SK-N-SH (cell line): ENCODE results near the gene SH3BP4. TPM values are rescaled to one million over a fixed set of nuclear protein-coding genes. Genes with fewer than 3 reads are reported as not detected.

Experiments
- CTCF ChIA-PET: fragments of 300-600, 350-600 bp; formaldehyde crosslinking; extraction: SDS; loops from one replicate; lab custom pipeline; 2021; lab: Yijun Ruan, JAX
- POLR2A ChIA-PET: fragments of 350-600 bp; sonication (Branson Sonifier 250); formaldehyde crosslinking; extraction: SDS; loops from one replicate; lab custom pipeline; 2020; ENCODE audit warnings: antibody characterized with exemption, inconsistent platforms; lab: Yijun Ruan, JAX
- DNase-seq: peaks from one replicate; pipeline ENCODE4 v3.0.0; 2012
- H2AFZ ChIP-seq: fragments of 200-600 bp; sonication (generic); 2 replicates; pipeline ENCODE4 v1.8.1; 2016; ENCODE audit warnings: antibody characterized with exemption, mild to moderate bottlenecking, low read depth
- H3F3A ChIP-seq: fragments of 200-600 bp; sonication (generic); replicated peaks from 2 replicates; pipeline ENCODE3; 2016; ENCODE audit warnings: antibody characterized with exemption, mild to moderate bottlenecking; ENCODE audit not compliant: insufficient read depth
- H3K27ac ChIP-seq, 2 experiments: fragments of 200-500 bp in 1 of 2; fragments of 200-600 bp in 1 of 2; sonication (Bioruptor generic) in 1 of 2; sonication (generic), shearing (Covaris generic) in 1 of 2; 2 replicates each; pipeline versions ENCODE4 v1.5.1 to v1.6.1; 2014 to 2016; ENCODE audit warnings: low read depth in 2 of 2, inconsistent platforms in 1 of 2, low read length in 1 of 2, mild to moderate bottlenecking in 1 of 2, mixed read lengths in 1 of 2
- H3K27me3 ChIP-seq: fragments of 200-600 bp; sonication (generic), shearing (Covaris generic); 2 replicates; pipeline ENCODE4 v1.6.1; 2016; ENCODE audit warnings: mixed run types; ENCODE audit not compliant: insufficient read depth
- H3K36me3 ChIP-seq, 2 experiments: fragments of 200-500 bp in 1 of 2; fragments of 200-600 bp in 1 of 2; sonication (Bioruptor generic) in 1 of 2; sonication (generic) in 1 of 2; replicated peaks in 1 of 2; 2 replicates each; pipeline versions ENCODE3 to v1.5.1; 2014 to 2016; ENCODE audit warnings: low read length in 1 of 2, mild to moderate bottlenecking in 1 of 2; ENCODE audit not compliant: insufficient read depth in 2 of 2, control insufficient read depth in 1 of 2
- H3K4me1 ChIP-seq, 2 experiments: fragments of 200-500 bp in 1 of 2; fragments of 200-600 bp in 1 of 2; sonication (Bioruptor generic) in 1 of 2; sonication (generic), shearing (Covaris generic) in 1 of 2; 2 replicates each; pipeline versions ENCODE4 v1.5.1 to v1.6.1; 2014 to 2016; ENCODE audit warnings: low read depth in 1 of 2, low read length in 1 of 2, mixed run types in 1 of 2; ENCODE audit not compliant: insufficient read depth in 2 of 2, control insufficient read depth in 1 of 2
- H3K4me2 ChIP-seq: fragments of 200-600 bp; sonication (generic), shearing (Covaris generic); 2 replicates; pipeline ENCODE4 v1.6.1; 2017; ENCODE audit warnings: mixed run types
- H3K4me3 ChIP-seq, 2 experiments: fragments of 200-500 bp in 1 of 2; fragments of 200-600 bp in 1 of 2; sonication (Bioruptor generic) in 1 of 2; sonication (generic), shearing (Covaris generic) in 1 of 2; 2 replicates each; pipeline versions ENCODE4 v1.5.1 to v1.8.1; 2014 to 2016; ENCODE audit warnings: low read depth in 2 of 2, inconsistent platforms in 1 of 2, low read length in 1 of 2, mild to moderate bottlenecking in 1 of 2, mixed read lengths in 1 of 2, moderate library complexity in 1 of 2
- H3K79me2 ChIP-seq: fragments of 200-600 bp; sonication (generic); 2 replicates; pipeline ENCODE4 v1.8.1; 2017; ENCODE audit warnings: mild to moderate bottlenecking; ENCODE audit not compliant: insufficient read depth
- H3K9ac ChIP-seq: fragments of 200-600 bp; sonication (generic); 2 replicates; pipeline ENCODE4 v1.6.1; 2017; ENCODE audit warnings: mixed run types
- H3K9me2 ChIP-seq: fragments of 200-600 bp; sonication (generic); 2 replicates; pipeline ENCODE4 v1.6.1; 2017; ENCODE audit warnings: mixed run types
- H3K9me3 ChIP-seq: fragments of 200-600 bp; sonication (generic); 2 replicates; pipeline ENCODE4 v1.6.1; 2017; ENCODE audit warnings: mixed run types, mild to moderate bottlenecking, moderate library complexity
- H4K20me1 ChIP-seq: fragments of 200-600 bp; sonication (generic); 2 replicates; pipeline ENCODE4 v1.6.1; 2017; ENCODE audit warnings: mild to moderate bottlenecking, mixed run types; ENCODE audit not compliant: insufficient read depth
- JUND ChIP-seq: IDR thresholded peaks from 2 replicates; pipeline ENCODE4 v1.4.0; 2012
- NFIC ChIP-seq: IDR thresholded peaks from 2 replicates; pipeline ENCODE4 v1.4.0; 2012; ENCODE audit warnings: borderline replicate concordance
- NRF1 ChIP-seq: IDR thresholded peaks from 2 replicates; pipeline ENCODE4 v1.6.1; 2012; ENCODE audit warnings: low read depth, mild to moderate bottlenecking, low read length
- TCF12 ChIP-seq: IDR thresholded peaks from 2 replicates; pipeline ENCODE4 v1.4.0; 2012
- WGBS: methylation state at CpG from one replicate; pipeline ENCODE4 v1.1.6; 2017; ENCODE audit warnings: low lambda C conversion rate; 5-methylcytosine and 5-hydroxymethylcytosine counted together
- polyA plus RNA-seq, 3 experiments: library from polyadenylated mRNA; depleted of rRNA; stranded (reverse); fragments of >200 nt; gene quantifications; 2 replicates each; pipeline ENCODE4 v1.2.3, GENCODE V29; 2012

SH3BP4 gene
- polyA plus RNA-seq, 1 of the 3 experiments (the other 2 are of a cell fraction): 27.7 TPM

DNA sequence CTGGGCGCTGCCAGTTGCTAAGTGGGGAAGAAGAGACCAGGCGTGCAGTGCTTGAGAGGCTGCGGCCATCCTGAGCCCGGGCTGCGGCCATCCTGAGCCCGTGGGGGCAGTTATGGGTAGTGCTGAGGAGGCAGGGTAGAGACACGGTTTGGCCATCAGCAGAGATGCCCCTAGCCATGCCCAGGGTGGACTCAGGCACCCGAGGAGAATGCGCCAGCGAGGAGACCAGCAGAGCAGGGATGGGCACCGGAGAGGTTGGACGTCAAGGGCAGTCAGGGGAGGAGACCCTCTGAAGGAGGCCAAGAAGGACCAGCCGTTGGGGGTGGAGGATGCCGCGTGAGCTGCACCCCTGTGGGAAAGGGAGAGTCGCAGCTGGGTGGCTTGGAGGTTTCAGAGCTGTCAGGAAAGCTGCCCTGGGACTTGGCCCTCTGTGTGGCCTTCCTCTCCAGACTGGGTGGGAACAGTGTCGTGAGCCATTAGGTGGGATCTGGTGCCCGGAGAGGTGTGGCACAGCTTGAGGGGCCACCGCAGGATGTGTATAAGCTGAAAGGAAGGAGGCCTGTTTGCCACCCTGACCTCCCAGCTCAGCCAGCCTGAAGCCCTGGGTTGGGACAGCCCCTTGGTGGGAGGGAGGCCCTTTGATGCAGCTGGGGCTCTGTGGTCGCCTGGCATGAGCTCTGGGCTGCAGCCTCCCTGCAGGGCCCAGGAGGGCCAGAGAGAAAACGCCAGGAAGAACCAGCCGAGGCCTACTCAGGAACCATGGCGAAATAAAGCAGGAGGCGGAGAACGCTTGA lies 56.0 kb downstream of the SH3BP4 start:
- no peak overlapping the region for H3K4me2 ChIP-seq
- CTCF ChIA-PET: interaction anchor here (0.6 to 2.9 kb wide), 6 partner anchors 28 to 463 kb away, joined by 3 to 13 read pairs (median 4); no protein-coding TSS in a partner anchor
- H4K20me1 ChIP-seq: peaks cover 40% of the 10 kb centered on the region
- peaks cover 4% of the 10 kb centered on the region for H3F3A ChIP-seq
- no peak overlapping the region; a peak in 1 of 4 replicates for H3K27ac ChIP-seq
- TF ChIP-seq NRF1: no peak
- H3K36me3 ChIP-seq: peaks cover 6 to 8% of the 10 kb centered on the region in 2 experiments
- H3K4me1 ChIP-seq: peaks cover 0 to 58% of the 10 kb centered on the region in 2 experiments; a peak in 1 of 4 replicates
- POLR2A ChIA-PET: no interaction called here
- H3K4me3 ChIP-seq: no peak overlapping the region
- WGBS: 96% methylated on average over 23 of the region's 25 CpGs
- no peaks in the 10 kb centered on the region for H3K27me3 ChIP-seq
- H3K9me3 ChIP-seq: no peaks in the 10 kb centered on the region
- DNase-seq: no peak
- H3K9me2 ChIP-seq: no peaks in the 10 kb centered on the region
- H2AFZ ChIP-seq: no peak overlapping the region
- peaks cover 98% of the 10 kb centered on the region for H3K79me2 ChIP-seq
- no peak overlapping the region for H3K9ac ChIP-seq

DNA sequence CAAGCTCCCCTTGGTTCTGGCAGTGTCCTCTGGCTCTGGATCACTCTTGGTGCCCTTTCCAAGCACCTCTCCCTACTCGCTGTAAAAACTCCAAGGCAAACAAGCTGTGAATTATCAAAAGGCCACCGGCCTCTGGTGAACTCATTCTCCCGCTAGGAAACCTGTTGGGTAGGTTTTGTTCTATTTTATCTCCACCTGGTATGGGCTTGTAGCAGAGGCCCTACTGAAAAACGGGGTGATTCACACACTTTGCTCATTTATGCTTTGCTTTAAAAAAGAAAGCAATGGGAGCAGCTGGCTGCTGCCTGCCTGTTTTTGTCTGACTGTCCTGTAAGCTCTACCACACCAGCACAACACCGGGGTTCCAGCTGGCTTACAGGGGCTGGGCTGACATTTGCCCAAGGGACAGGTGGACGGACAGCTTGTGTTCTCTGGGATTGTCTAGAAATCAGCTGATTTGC lies 56.8 kb downstream of the SH3BP4 start:
- no peak for TF ChIP-seq JUND
- no peak for TF ChIP-seq TCF12
- no peaks in the 10 kb centered on the region for H3K9me3 ChIP-seq
- H3K79me2 ChIP-seq: peaks cover 98% of the 10 kb centered on the region
- no peak overlapping the region for H2AFZ ChIP-seq
- H3F3A ChIP-seq: peaks cover 4% of the 10 kb centered on the region
- H3K4me3 ChIP-seq: no peak overlapping the region
- H3K36me3 ChIP-seq: peaks cover 6 to 8% of the 10 kb centered on the region in 2 experiments
- POLR2A ChIA-PET: no interaction called here
- no peak overlapping the region for H3K9ac ChIP-seq
- H3K27me3 ChIP-seq: no peaks in the 10 kb centered on the region
- no peak overlapping the region for H3K4me2 ChIP-seq
- CTCF ChIA-PET: interaction anchor here (0.7 to 1.2 kb wide), 3 partner anchors 27 to 99 kb away, joined by 3 to 4 read pairs (median 3); no protein-coding TSS in a partner anchor
- peaks cover 0 to 55% of the 10 kb centered on the region in 2 experiments; a peak in 1 of 4 replicates for H3K4me1 ChIP-seq
- H3K27ac ChIP-seq: no peak overlapping the region
- H3K9me2 ChIP-seq: no peaks in the 10 kb centered on the region
- peaks cover 40% of the 10 kb centered on the region for H4K20me1 ChIP-seq
- no peak for DNase-seq
- 91% methylated on average over 6 of the region's 6 CpGs for WGBS

DNA sequence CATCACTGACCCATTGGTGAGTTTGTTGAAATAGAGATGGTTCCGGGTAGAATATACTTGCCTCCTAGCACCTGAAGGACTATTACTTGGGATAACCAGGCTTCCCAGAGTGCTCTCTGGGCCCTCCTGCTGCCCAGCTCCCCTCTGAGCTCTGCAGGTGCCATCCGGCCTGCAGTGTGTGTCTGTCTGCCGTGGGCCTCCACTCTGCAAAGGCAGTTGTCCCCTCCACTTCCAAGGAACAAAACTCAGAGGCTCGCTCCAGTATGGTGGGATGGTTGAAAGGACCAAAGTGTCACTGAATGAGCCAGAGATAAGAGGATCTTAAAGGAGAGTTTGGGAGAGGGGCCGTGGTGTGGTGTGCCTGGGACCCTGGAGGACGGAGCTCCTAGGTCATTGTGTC lies 57.3 kb downstream of the SH3BP4 start:
- POLR2A ChIA-PET: no interaction called here
- WGBS: 95% methylated on average over 6 of the region's 6 CpGs
- H3F3A ChIP-seq: peaks cover 4% of the 10 kb centered on the region
- H3K9ac ChIP-seq: no peak overlapping the region
- no peak for TF ChIP-seq NFIC
- no peak for TF ChIP-seq TCF12
- H2AFZ ChIP-seq: no peak overlapping the region
- peaks cover 40% of the 10 kb centered on the region for H4K20me1 ChIP-seq
- CTCF ChIA-PET: interaction anchor here (1.1 kb wide), 1 partner anchor 98 kb away, joined by 3 read pairs; no protein-coding TSS in a partner anchor
- no peak for DNase-seq
- no peaks in the 10 kb centered on the region for H3K27me3 ChIP-seq
- H3K9me2 ChIP-seq: no peaks in the 10 kb centered on the region
- peaks cover 0 to 52% of the 10 kb centered on the region in 2 experiments; a peak in 1 of 4 replicates for H3K4me1 ChIP-seq
- no peaks in the 10 kb centered on the region for H3K9me3 ChIP-seq
- no peak overlapping the region for H3K4me3 ChIP-seq
- H3K79me2 ChIP-seq: peaks cover 98% of the 10 kb centered on the region
- no peak overlapping the region for H3K4me2 ChIP-seq
- peaks cover 6 to 10% of the 10 kb centered on the region in 2 experiments for H3K36me3 ChIP-seq
- H3K27ac ChIP-seq: no peak overlapping the region
